Measurements from ENCODE around the gene PTPRZ1.

PTPRZ1 gene

GRCh38 chr7:121960678-121961077 is 87.7 kb downstream of the PTPRZ1 start:
- DNase-seq, result no peak

GRCh38 chr7:121961089-121961867 is 88.3 kb downstream of the PTPRZ1 start:
- DNase-seq, result no peak

GRCh38 chr7:121966276-121966934 is 93.4 kb downstream of the PTPRZ1 start:
- no peak for DNase-seq

GRCh38 chr7:121966935-121967332 is 94.0 kb downstream of the PTPRZ1 start:
- DNase-seq, result no peak

- no peak for DNase-seq
Observed at GRCh38 chr7:121985476-121986030, 112.6 kb downstream of the PTPRZ1 start.

GRCh38 chr7:121992068-121992467 is 119.1 kb downstream of the PTPRZ1 start:
- no peak for DNase-seq

GRCh38 chr7:121994625-121995410 is 121.9 kb downstream of the PTPRZ1 start:
- peak; percentile 75 for DNase-seq

- DNase-seq, result no peak
Observed at GRCh38 chr7:122006687-122007086, 133.7 kb downstream of the PTPRZ1 start.

- DNase-seq, result no peak
Observed at GRCh38 chr7:122010116-122010515, 137.2 kb downstream of the PTPRZ1 start.

GRCh38 chr7:122013065-122013464 is 140.1 kb downstream of the PTPRZ1 start:
- no peak for DNase-seq

GRCh38 chr7:122013630-122014029 is 140.7 kb downstream of the PTPRZ1 start:
- DNase-seq, result no peak

- no peak for DNase-seq
Observed at GRCh38 chr7:122014697-122015096, 141.7 kb downstream of the PTPRZ1 start.

GRCh38 chr7:122018032-122018431 is 145.1 kb downstream of the PTPRZ1 start:
- no peak for DNase-seq

- no peak for DNase-seq
Observed at GRCh38 chr7:122027058-122027457, 154.1 kb downstream of the PTPRZ1 start.

GRCh38 chr7:122033641-122034040 is 160.7 kb downstream of the PTPRZ1 start:
- no peak for DNase-seq

GRCh38 chr7:122035876-122036275 is 162.9 kb downstream of the PTPRZ1 start:
- DNase-seq, result no peak

GRCh38 chr7:122038134-122038533 is 165.2 kb downstream of the PTPRZ1 start:
- no peak for DNase-seq

- DNase-seq, result no peak
Observed at GRCh38 chr7:122038904-122039303, 165.9 kb downstream of the PTPRZ1 start.

GRCh38 chr7:122040147-122040546 is 167.2 kb downstream of the PTPRZ1 start:
- DNase-seq, result no peak

GRCh38 chr7:122046402-122046801 is 173.4 kb downstream of the PTPRZ1 start:
- DNase-seq, result no peak

GRCh38 chr7:122054393-122054792 is 181.4 kb downstream of the PTPRZ1 start:
- DNase-seq, result no peak

GRCh38 chr7:122055073-122055472 is 182.1 kb downstream of the PTPRZ1 start:
- no peak for DNase-seq

GRCh38 chr7:122056977-122057376 is 184.0 kb downstream of the PTPRZ1 start:
- DNase-seq, result no peak

Measured in NCI-H2227 treated with DMSO at 0.1 percent for 48 hours (cell line).